ENCODE results near the gene DHRS9.

The DHRS9 gene

GRCh38 chr2:169106563-169107545 lies 37.5 kb downstream of the DHRS9 start:
- TF ChIP-seq CTCF (IDR thresholded peaks at IDR 0.05; ENCODE audit: low read depth, low read length, missing control alignments), result no peak
- in situ Hi-C loops (cut with HindIII; ENCODE audit: low pct_ligation_motif_present, low sequenced_read_pairs), result no loop called here
- Histone ChIP-seq H3K27me3 (replicated peaks) (no peaks in the 10 kb centered on the region), H3K27ac (no peak overlapping the region), H3K36me3 (replicated peaks) (no peaks in the 10 kb centered on the region), H3K4me3 (ENCODE audit: low read depth, low read length) (no peak overlapping the region)
- no peak for DNase-seq

- TF ChIP-seq CTCF (IDR thresholded peaks at IDR 0.05; ENCODE audit: low read depth, low read length, missing control alignments), result no peak
- H3K27me3 ChIP-seq (replicated peaks), result no peaks in the 10 kb centered on the region
- DNase-seq, result no peak
- no peak overlapping the region for H3K4me3 ChIP-seq (ENCODE audit: low read depth, low read length)
- no peak overlapping the region for H3K27ac ChIP-seq
- in situ Hi-C loops (cut with HindIII; ENCODE audit: low pct_ligation_motif_present, low sequenced_read_pairs), result no loop called here
- no peaks in the 10 kb centered on the region for H3K36me3 ChIP-seq (replicated peaks)
Observed at GRCh38 chr2:169107645-169108044, 38.3 kb downstream of the DHRS9 start.

- H3K27ac ChIP-seq, result no peak overlapping the region
- no peak for DNase-seq
- no peaks in the 10 kb centered on the region for H3K36me3 ChIP-seq (replicated peaks)
- no peak overlapping the region for H3K4me3 ChIP-seq (ENCODE audit: low read depth, low read length)
- no peak for TF ChIP-seq CTCF (IDR thresholded peaks at IDR 0.05; ENCODE audit: low read depth, low read length, missing control alignments)
- no peaks in the 10 kb centered on the region for H3K27me3 ChIP-seq (replicated peaks)
- in situ Hi-C loops (cut with HindIII; ENCODE audit: low pct_ligation_motif_present, low sequenced_read_pairs), result no loop called here
Observed at GRCh38 chr2:169108099-169108884, 38.9 kb downstream of the DHRS9 start.

- in situ Hi-C loops (cut with HindIII; ENCODE audit: low pct_ligation_motif_present, low sequenced_read_pairs), result no loop called here
- Histone ChIP-seq H3K27me3 (replicated peaks) (no peaks in the 10 kb centered on the region), H3K36me3 (replicated peaks) (no peaks in the 10 kb centered on the region), H3K27ac (no peak overlapping the region), H3K4me3 (ENCODE audit: low read depth, low read length) (no peak overlapping the region)
- TF ChIP-seq CTCF (IDR thresholded peaks at IDR 0.05; ENCODE audit: low read depth, low read length, missing control alignments), result peak; percentile 91
- DNase-seq, result peak; percentile 62
Observed at GRCh38 chr2:169109502-169110409, 40.4 kb downstream of the DHRS9 start.

GRCh38 chr2:169110419-169110818 lies 41.1 kb downstream of the DHRS9 start:
- no peaks in the 10 kb centered on the region for H3K27me3 ChIP-seq (replicated peaks)
- H3K27ac ChIP-seq, result no peak overlapping the region
- H3K36me3 ChIP-seq (replicated peaks), result no peaks in the 10 kb centered on the region
- H3K4me3 ChIP-seq (ENCODE audit: low read depth, low read length), result no peak overlapping the region
- in situ Hi-C loops (cut with HindIII; ENCODE audit: low pct_ligation_motif_present, low sequenced_read_pairs), result no loop called here
- TF ChIP-seq CTCF (IDR thresholded peaks at IDR 0.05; ENCODE audit: low read depth, low read length, missing control alignments), result no peak
- DNase-seq, result no peak
